Measurements from ENCODE around the gene C4B. TPM values are rescaled to one million over a fixed set of nuclear protein-coding genes. Genes with fewer than 3 reads are reported as not detected.
A peak's percentile ranks its signal among the peaks of the same experiment; 100 is the strongest.
"Not testable (repeated sequence)": the region's sequence is repeated elsewhere in the genome, so short reads cannot be mapped to it uniquely, and the experiment has no call there.

The C4B gene
- total RNA-seq, 1 donor from 2014 or later = 32.2 TPM

GRCh38 chr6:32050562-32050961 lies 36.0 kb downstream of the C4B start:
- no peak for DNase-seq (ENCODE audit: low read depth)

DNA sequence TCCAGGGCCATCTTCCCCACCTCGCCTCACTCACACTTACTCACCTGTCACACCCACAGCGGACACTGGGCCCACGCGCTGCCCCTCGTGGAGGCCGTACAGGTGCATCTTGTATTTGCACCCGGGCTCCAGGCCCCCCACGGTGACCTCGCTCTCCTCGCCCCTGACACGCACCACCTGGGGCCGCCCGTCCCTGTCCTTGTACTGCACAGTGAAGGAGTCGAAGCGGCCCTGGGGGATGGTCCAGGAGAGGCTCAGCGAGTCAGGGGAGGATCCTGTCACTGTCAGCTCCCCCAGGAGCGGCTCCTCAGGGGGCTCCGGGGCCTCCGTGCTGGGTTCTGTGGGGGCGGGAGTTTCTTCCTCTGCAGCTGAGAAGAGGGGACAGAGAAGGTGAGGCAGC lies 38.0 kb downstream of the C4B start:
- not testable (repeated sequence) for DNase-seq (ENCODE audit: low read depth)

GRCh38 chr6:32053314-32053713 lies 38.7 kb downstream of the C4B start:
- not testable (repeated sequence) for DNase-seq (ENCODE audit: low read depth)

GRCh38 chr6:32055756-32056155 lies 41.2 kb downstream of the C4B start:
- DNase-seq (ENCODE audit: low read depth) = not testable (repeated sequence)

- no peak for DNase-seq (ENCODE audit: low read depth)
These were observed 41.7 kb downstream of the C4B start for GRCh38 chr6:32056254-32056653.

DNA sequence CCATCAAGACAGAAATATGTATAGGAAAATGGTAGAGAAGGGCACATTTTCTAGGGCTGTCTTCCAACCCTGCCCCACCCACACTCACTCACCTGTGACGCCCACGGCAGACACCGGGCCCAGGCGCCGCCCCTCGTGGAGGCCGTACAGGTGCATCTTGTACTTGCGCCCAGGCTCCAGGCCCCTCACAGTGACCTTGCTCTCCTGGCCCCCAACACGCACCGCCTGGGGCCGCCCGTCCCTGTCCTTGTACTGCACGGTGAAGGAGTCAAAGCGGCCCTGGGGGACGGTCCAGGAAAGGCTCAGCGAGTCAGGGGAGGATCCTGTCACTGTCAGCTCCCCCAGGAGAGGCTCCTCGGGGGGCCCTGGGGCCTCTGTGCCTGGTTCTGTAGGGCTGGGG lies 43.4 kb downstream of the C4B start:
- DNase-seq (ENCODE audit: low read depth) = no peak

DNA sequence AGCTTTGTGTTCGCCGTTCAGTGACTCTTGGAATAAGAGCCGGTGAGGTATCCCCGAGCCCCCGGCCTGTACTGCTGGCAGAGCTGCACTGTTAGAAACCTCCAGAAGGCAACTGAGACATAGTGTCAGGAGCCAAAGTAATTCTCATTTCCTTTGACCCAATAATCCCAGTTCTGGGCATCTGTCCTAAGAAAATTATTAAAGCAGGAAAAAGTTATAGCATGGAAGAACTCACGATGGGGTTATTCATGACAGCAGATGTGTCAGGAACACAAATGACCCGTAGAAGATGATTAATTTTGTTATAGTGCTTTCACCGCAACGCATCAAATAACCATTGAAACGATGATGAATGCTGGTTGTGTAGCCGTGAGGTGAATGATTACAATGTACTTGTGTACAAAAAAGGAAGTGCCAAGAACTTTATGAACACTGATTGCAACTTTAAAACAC lies 43.9 kb downstream of the C4B start:
- no peak for DNase-seq (ENCODE audit: low read depth)

GRCh38 chr6:32060966-32061655 lies 46.5 kb downstream of the C4B start:
- DNase-seq (ENCODE audit: low read depth) = no peak

GRCh38 chr6:32064706-32065105 lies 50.1 kb downstream of the C4B start:
- DNase-seq (ENCODE audit: low read depth) = no peak

DNA sequence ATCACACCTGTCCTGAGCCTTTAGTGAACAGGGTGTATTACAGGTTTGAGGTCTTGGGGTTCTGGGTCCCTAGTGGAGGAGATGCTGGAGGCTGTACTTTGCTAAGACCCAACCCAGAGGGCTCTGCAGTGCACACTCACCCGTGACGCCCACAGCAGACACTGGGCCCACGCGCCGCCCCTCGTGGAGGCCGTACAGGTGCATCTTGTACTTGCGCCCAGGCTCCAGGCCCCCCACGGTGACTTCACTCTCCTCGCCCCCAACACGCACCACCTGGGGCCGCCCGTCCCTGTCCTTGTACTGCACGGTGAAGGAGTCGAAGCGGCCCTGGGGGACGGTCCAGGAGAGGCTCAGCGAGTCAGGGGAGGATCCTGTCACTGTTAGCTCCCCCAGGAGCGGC lies 52.9 kb downstream of the C4B start:
- not testable (repeated sequence) for DNase-seq (ENCODE audit: low read depth)

DNA sequence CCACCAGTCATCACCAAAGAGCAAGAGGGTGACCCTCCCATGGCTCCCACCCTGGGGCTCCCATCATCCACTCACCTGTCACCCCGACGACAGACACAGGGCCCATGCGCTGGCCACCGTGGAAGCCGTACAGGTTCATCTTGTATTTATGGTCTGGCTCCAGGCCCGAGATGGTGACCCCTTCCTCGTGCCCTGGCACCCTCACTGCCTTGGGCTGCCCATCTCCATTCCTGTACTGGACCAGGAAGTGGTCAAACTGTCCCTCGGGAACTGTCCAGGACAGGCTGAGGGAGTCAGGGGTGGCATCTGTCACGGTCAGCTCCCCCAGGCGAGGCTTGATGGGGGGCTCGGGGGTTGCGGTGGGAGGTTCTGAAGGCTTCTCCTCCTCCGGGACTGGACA lies 53.7 kb downstream of the C4B start:
- not testable (repeated sequence) for DNase-seq (ENCODE audit: low read depth)

- DNase-seq (ENCODE audit: low read depth) = no peak
These were observed 54.3 kb downstream of the C4B start for GRCh38 chr6:32068867-32069266.

GRCh38 chr6:32069460-32069859 lies 54.9 kb downstream of the C4B start:
- DNase-seq (ENCODE audit: low read depth) = no peak

- no peak for DNase-seq (ENCODE audit: low read depth)
These were observed 55.4 kb downstream of the C4B start for GRCh38 chr6:32069878-32070515.

DNA sequence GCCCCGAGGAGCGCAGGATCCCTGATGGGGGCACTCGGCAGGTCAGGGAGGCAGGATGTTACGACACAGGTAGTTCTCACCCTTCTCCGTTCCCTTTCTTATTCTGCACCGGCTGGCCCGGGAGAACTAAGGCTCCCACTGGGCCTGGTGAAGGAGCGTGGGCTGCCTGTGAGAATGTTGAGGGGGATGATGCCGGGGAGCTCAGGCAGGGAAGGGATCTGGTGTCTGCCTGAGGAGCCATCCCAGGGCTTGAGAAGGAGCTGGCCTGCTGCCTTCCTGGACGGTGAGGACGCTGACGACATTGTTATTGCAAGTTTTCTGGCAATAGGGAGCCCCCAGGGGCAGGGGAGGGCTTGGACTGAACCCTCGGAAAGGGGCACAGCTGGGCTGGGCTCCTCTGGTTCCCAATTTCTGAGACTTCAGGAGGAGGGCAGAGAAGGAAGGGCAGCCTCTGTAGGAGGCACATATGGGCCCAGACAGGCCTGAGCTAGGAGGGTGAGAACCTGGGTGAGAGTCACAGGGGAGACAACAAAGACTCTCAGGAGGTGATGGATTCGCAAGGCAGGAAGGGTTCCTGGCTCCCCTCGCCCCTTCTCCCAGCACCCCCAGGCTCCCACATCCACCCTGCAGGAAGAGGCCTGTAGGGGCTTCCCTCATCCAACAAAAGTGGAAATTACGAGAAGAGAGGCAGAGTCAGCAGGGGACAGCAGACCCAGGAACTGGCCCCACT lies 56.4 kb downstream of the C4B start:
- no peak for DNase-seq (ENCODE audit: low read depth)

GRCh38 chr6:32073101-32073500 lies 58.5 kb downstream of the C4B start:
- DNase-seq (ENCODE audit: low read depth) = no peak

GRCh38 chr6:32073613-32074012 lies 59.0 kb downstream of the C4B start:
- DNase-seq (ENCODE audit: low read depth) = no peak

DNA sequence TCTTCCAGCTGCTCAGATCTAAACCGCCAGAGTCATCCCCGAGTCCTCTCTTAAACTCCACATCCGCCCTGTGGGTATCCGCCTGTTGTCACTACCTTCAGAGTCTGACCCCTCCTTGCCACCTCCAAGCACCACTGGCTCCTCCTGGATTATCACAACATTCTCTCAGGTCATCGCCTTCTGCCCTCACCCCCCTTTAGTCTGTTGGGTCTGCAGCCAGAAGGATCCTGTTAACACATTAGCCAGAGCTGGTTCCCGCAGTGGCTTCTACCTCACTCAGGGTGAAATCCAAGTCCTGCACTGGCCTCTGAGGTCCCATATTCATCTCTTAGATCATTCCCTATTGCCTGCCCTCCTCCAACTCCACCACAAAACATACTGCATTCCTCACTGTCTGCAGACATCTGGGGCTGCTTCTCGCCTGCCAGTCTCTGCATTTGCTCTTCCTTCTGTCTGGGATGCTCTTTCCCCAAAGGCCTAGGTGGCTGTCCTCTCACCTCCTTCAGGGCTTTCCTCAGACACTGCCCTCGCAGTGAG lies 60.5 kb downstream of the C4B start:
- no peak for DNase-seq (ENCODE audit: low read depth)

GRCh38 chr6:32075781-32076180 lies 61.2 kb downstream of the C4B start:
- DNase-seq (ENCODE audit: low read depth) = no peak

DNA sequence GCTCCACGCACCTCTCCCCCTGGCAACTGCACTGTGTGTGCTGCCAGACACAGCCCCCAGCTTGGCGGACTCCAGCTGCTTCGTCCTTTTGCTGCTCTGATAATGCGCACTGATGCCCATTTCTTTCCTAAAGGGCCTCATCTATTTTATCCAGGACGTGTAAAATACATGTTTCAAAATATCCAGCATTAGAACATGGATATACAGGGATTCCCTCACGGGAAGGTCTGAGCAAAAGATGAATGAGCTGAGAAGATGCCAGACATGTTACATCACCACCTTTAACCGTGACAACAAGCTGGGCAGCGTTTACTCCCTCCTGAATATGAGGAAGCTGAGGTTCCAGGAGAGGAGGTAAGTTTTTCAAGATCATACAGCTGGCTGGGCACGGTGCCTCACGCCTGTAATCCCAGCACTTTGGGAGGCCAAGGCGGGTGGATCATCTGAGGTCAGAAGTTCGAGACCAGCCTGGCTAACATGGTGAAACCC lies 61.8 kb downstream of the C4B start:
- DNase-seq (ENCODE audit: low read depth) = peak; percentile 78

DNA sequence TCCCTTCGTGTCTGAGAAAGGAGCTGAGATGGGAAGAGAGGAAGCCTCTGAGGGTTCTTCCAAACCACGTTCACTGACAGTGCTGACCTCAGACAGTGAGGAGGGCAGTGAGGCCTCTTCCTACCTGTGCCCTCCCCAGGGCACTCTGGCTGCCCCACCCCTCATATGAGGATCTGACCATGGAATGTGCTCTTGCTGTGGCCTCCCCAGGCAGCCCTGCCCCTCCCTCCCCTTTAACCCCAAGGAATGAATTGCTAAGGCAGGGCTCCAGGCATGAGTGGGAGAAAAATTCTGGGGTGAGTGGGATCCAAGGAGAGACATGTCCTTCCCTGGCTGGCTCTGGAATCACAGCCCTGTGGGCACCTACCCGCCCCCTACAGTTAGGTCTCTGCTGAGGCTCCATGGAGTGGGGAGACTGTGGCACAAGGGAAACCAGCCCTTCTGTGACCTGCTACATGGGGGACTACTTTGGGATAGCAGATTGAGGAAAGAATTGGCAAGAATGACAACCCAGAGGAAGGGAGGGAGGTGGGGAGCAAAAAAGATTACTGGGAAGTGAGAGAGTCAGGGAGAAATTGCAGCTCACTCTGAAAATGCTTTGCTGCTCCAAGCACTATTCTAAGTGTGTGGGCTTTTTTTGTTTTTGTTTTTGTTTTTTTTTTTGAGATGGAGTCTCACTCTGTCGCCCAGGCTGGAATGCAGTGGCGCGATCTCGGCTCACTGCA lies 65.1 kb downstream of the C4B start:
- DNase-seq (ENCODE audit: low read depth) = no peak
